ENCODE results near the gene RBM4B.

The RBM4B gene

DNA sequence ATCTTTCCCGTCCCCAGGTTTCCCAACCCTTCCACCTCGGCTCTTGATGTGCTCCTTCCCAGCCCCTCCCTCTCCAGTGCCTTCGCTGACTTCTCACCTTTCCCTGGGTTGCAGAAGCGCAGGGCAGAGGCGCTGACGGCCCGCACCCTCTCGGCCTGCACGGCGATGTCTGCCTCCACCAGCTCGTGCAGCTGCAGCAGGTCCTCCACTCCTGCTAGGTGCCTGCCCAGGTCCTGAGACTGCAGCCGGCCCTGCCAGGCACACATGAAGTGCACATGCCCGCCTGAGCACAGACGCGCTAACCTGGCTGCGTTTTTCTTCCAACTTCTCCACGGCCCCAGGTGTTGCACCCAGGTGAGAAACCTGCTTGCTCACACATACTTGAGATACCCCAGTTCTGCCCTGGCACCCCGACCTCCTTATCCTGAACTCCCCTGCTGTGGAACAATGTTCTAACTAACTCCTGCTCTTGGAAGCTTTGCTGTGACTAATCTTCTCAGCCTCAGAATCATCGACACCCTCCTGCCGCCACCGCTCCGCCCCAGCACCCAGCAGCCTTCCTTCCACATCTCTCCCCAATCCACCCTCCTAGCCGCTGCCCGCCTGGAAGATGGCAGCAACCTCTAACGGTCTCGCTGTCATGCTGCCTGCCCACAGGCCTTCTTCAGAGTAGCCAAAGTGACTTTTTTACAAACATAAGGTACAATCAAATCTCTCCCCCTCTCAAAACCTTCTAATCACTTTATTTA is 28.1 kb upstream of the RBM4B start:
- TF ChIP-seq, protein P1, sequence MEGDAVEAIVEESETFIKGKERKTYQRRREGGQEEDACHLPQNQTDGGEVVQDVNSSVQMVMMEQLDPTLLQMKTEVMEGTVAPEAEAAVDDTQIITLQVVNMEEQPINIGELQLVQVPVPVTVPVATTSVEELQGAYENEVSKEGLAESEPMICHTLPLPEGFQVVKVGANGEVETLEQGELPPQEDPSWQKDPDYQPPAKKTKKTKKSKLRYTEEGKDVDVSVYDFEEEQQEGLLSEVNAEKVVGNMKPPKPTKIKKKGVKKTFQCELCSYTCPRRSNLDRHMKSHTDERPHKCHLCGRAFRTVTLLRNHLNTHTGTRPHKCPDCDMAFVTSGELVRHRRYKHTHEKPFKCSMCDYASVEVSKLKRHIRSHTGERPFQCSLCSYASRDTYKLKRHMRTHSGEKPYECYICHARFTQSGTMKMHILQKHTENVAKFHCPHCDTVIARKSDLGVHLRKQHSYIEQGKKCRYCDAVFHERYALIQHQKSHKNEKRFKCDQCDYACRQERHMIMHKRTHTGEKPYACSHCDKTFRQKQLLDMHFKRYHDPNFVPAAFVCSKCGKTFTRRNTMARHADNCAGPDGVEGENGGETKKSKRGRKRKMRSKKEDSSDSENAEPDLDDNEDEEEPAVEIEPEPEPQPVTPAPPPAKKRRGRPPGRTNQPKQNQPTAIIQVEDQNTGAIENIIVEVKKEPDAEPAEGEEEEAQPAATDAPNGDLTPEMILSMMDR (IDR thresholded peaks at IDR 0.05; ENCODE audit: extremely low read depth, missing control alignments) = no peak
- no peak for DNase-seq (ENCODE audit: low spot score)

DNA sequence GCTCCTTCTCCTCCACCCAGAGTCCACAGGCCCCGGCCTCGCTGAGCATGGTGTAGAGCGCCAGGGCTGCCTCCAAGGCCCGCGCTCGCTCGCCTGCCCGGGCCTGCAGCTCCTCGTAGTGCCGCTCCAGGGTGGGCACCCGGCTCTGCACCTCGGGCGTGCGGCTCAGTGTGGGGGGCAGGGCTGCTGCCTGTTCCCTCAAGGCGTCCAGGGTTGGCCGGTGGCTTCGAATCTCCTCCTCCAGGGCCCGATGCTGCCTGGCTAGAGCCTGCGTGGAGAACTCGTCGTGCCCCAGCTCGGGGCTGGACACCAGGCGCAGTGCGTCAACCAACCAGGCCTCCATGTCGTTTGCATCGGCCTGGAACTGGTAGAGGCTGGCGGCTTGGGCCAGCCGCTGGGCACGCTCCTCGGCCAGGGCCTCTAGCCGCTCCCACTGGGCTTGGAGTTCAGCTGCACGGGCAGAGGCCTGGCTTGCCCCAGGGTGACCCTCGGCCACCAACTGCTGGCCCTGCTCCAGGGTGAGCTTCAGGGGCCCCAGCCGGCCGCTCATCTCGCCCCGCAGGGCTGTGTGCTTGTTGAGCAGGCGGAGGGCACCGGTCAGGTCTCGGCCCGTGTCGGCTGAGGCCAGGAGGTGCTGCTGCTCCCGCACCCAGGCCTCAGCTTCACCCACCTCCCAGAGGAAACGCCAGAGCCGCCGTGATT is 27.1 kb upstream of the RBM4B start:
- TF ChIP-seq, protein P1 (IDR thresholded peaks at IDR 0.05; ENCODE audit: extremely low read depth, missing control alignments) = no peak
- DNase-seq (ENCODE audit: low spot score) = no peak

DNA sequence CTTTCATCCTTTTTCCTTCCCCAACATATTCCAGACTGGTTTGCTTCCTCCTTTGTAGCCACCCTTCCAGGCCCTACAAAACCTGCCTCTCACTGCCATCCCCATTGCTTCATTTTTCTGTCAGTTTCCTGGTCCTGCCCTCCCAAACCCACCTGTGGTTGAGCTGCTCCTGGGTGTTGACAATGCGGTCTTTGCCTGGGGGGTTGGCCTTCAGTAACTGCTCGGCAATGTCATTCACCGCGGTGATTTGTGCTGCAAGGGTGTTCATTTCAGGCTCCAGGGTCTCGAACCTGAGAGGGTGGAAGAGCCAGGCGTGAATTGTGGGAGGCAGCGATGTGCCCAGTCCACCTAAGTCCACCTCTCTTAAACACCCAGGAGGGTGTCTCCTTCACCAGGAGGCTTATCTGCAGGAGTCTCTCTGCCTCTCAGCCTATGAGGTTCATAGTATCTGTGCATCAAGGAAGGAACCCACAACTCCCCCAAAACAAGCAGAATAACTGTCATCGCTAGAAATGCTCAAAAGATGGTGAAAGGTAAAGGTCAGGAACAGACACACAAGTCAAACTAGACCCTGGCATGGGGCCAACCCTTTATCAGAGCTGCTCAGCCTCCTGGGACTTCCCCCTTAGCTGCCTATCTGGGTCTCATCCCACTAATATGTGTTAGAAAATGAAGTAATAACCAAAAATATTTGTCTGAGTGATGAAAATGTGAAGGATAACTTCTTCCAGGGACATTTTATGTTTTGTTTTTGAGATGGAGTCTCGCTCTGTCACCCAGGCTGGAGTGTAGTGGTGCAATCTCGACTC is 23.9 kb upstream of the RBM4B start:
- DNase-seq (ENCODE audit: low spot score) = no peak
- TF ChIP-seq, protein P1 (IDR thresholded peaks at IDR 0.05; ENCODE audit: extremely low read depth, missing control alignments) = no peak

DNA sequence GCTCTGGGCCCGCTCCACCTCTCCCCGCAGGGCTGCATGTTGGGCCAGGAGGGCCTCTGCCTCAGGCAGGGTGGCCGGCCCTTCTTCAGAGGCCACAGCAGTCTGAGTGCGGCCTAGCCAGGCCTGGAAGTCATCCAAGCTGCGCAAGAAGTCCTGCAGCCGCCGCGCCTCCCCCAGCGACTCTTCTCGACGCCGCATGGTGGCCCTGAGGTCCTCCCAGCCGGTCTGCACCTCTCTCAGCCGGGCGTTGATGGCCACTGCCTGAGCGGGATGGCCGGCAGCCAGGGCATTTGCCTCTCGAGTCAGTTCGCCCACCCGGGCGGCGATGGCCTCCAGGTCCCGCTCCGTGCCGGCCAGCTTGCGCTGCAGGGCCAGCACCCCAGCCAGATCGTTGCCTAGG is 23.1 kb upstream of the RBM4B start:
- no peak for DNase-seq (ENCODE audit: low spot score)
- TF ChIP-seq, protein P1 (IDR thresholded peaks at IDR 0.05; ENCODE audit: extremely low read depth, missing control alignments) = no peak

DNA sequence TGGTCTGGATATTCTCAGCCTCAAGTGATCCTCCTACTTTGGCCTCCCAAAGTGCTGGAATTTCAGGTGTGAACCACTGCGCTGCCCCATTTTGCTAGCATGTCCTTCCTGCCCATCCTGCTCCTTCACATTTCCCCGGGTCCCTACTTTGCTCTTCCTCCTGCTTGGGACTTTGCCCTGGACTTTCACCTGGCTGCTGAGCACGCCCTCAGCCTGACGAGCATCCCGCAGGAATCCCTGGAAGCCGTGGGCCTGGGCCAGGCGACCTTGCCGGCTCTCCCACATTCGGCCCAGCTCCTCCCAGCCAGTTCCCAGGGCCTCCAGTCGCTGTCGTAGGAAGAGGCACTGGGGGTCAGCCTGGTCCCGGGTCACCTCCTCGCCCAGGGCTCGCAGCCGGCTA is 22.6 kb upstream of the RBM4B start:
- TF ChIP-seq, protein P1 (IDR thresholded peaks at IDR 0.05; ENCODE audit: extremely low read depth, missing control alignments) = no peak
- no peak for DNase-seq (ENCODE audit: low spot score)

DNA sequence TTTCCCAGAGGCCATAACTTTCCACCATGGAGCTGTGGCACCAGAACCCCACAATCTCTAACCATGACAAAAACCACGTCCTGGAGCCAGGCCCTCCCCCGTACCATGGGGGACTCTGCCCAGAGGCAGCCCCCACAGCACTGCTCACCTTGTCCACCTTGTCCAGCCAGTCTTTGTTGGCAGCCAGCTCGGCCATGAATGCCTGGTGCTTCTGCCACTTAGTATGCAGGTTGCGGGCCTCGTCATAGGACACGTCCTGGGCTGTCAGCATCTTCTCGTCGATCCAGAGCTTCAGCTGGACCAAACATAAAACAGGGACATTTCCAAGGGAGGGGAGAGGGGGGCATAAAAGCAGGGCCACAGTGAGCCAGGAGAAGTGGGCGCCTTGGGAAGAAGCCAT is 20.8 kb upstream of the RBM4B start:
- no peak for DNase-seq (ENCODE audit: low spot score)
- TF ChIP-seq, protein P1 (IDR thresholded peaks at IDR 0.05; ENCODE audit: extremely low read depth, missing control alignments) = no peak

DNA sequence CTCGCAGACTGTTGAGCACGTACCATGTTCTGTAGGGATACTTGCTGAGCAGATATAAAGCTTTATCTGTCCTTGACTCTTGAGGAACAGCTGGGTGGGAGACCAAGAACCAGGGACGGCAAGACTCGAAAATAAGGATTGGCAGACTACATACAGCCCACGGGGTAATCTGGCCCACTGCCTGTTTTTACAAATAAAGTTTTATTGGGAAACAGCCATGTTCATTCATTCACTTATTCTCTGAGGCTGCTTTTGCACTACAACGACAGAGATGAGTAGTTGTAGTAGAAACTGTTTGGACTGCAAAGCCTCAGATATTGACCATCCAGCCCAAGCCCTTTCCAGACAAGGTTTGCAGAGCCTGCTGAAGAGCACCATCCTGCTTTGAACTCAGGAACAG is 20.3 kb upstream of the RBM4B start:
- TF ChIP-seq, protein P1 (IDR thresholded peaks at IDR 0.05; ENCODE audit: extremely low read depth, missing control alignments) = no peak
- DNase-seq (ENCODE audit: low spot score) = no peak
